Erythroblast (primary cell): Measurements from ENCODE around the gene LZIC.

Source experiments
- GATA1 ChIP-seq: IDR thresholded peaks from 2 replicates; pipeline ENCODE4 v1.6.1; 2011; ENCODE audit warnings: low read depth, mild to moderate bottlenecking, control low read depth, low read length, moderate library complexity
- POLR2A ChIP-seq: IDR thresholded peaks from 2 replicates; pipeline ENCODE4 v1.6.1; 2011; ENCODE audit warnings: mild to moderate bottlenecking, low read length

DNA sequence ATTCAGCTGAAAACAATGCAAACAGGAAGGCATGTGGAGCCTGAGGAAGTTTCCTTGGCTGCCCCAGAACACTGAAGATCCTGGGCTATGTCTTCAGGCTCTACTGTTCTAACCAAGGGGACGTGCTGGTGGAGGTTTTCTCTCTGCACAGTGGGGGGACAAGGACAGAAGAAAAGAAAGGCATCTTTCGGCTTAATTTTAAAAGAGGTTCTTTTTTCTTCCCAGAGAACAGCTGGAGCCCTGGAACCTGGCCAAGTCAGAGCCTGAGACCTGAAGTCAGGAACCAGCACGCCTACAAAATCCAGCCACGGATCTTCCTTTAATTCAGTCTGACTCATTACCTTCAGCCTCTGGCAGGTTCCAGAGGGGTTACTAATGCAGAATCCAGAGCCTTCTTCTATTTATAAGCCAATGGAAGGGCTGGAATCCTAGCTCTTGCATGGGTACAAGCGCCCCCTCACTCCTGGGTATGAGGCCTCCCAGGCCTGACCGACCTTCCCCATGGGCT lies 52.9 kb downstream of the LZIC start:
- TF ChIP-seq POLR2A = no peak
- TF ChIP-seq GATA1 = no peak
